ENCODE measurements around the gene BCAP31.

DNA sequence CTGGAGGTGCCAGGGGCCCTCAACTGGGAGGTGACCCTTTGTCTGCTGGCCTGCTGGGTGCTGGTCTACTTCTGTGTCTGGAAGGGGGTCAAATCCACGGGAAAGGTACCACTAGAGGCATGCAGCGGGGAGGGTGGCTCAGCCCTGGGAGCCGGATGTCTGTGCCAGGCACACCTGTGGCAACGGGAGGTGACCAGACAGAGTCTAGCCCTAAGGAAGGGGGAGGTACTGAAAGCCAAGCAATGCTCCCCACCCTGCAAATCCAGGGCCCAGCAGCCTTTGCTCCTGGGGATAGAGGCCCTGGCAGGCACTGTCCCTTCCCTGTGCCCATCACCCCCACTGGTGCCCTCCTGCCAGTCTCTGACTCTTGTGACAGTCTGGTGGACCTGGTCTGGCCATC is 32.2 kb downstream of the BCAP31 start:
- TF ChIP-seq, protein P1, sequence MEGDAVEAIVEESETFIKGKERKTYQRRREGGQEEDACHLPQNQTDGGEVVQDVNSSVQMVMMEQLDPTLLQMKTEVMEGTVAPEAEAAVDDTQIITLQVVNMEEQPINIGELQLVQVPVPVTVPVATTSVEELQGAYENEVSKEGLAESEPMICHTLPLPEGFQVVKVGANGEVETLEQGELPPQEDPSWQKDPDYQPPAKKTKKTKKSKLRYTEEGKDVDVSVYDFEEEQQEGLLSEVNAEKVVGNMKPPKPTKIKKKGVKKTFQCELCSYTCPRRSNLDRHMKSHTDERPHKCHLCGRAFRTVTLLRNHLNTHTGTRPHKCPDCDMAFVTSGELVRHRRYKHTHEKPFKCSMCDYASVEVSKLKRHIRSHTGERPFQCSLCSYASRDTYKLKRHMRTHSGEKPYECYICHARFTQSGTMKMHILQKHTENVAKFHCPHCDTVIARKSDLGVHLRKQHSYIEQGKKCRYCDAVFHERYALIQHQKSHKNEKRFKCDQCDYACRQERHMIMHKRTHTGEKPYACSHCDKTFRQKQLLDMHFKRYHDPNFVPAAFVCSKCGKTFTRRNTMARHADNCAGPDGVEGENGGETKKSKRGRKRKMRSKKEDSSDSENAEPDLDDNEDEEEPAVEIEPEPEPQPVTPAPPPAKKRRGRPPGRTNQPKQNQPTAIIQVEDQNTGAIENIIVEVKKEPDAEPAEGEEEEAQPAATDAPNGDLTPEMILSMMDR (IDR thresholded peaks at IDR 0.05), result no peak
- no peak for TF ChIP-seq POLR2A (IDR thresholded peaks at IDR 0.05)
